H9 (cell line): Measurements from ENCODE around the gene HP. TPM values are rescaled to one million over a fixed set of nuclear protein-coding genes. Genes with fewer than 3 reads are reported as not detected.

Source experiments
- DNase-seq: peaks from one replicate; pipeline ENCODE4 v3.0.0-alpha.2; 2017
- H2AFZ ChIP-seq: one replicate; pipeline ENCODE4 v1.6.1; 2013; ENCODE audit warnings: mild to moderate bottlenecking, low read length, control low read depth, moderate library complexity
- H2AK5ac ChIP-seq: 2 replicates; pipeline ENCODE4 v1.6.1; 2013; ENCODE audit warnings: low read length, control low read depth, mixed read lengths; ENCODE audit not compliant: insufficient read length
- H2BK120ac ChIP-seq: one replicate; pipeline ENCODE4 v1.6.1; 2013; ENCODE audit warnings: low read depth, mild to moderate bottlenecking, low read length, control low read depth, inconsistent platforms; ENCODE audit not compliant: poor library complexity, severe bottlenecking
- H2BK12ac ChIP-seq: 2 replicates; pipeline ENCODE4 v1.6.1; 2013; ENCODE audit warnings: low read length, control low read depth, mixed read lengths, low read depth; ENCODE audit not compliant: insufficient read length
- H2BK15ac ChIP-seq: 2 replicates; pipeline ENCODE4 v1.6.1; 2013; ENCODE audit warnings: low read depth, low read length, control low read depth
- H2BK20ac ChIP-seq: one replicate; pipeline ENCODE4 v1.6.1; 2013; ENCODE audit warnings: low read depth, mild to moderate bottlenecking, low read length, control low read depth, inconsistent platforms; ENCODE audit not compliant: poor library complexity, severe bottlenecking
- H2BK5ac ChIP-seq: 2 replicates; pipeline ENCODE4 v1.6.1; 2013; ENCODE audit warnings: low read length, control low read depth, mixed read lengths; ENCODE audit not compliant: insufficient read length
- H3K14ac ChIP-seq: 2 replicates; pipeline ENCODE4 v1.6.1; 2013; ENCODE audit warnings: low read length, control low read depth; ENCODE audit not compliant: insufficient read depth
- H3K18ac ChIP-seq: 2 replicates; pipeline ENCODE4 v1.6.1; 2013; ENCODE audit warnings: low read depth, mild to moderate bottlenecking, mixed read lengths, low read length, control low read depth; ENCODE audit not compliant: insufficient read length
- H3K23ac ChIP-seq: 2 replicates; pipeline ENCODE4 v1.6.1; 2013; ENCODE audit warnings: low read length, control low read depth, mixed read lengths, low read depth; ENCODE audit not compliant: insufficient read length
- H3K23me2 ChIP-seq: 2 replicates; pipeline ENCODE4 v1.6.1; 2013; ENCODE audit warnings: low read depth, mild to moderate bottlenecking, mixed read lengths, low read length, control low read depth; ENCODE audit not compliant: insufficient read length, poor library complexity, severe bottlenecking
- H3K27ac ChIP-seq: 2 replicates; pipeline ENCODE4 v1.5.1; 2013; ENCODE audit warnings: low read length, control low read depth, mixed read lengths, low read depth; ENCODE audit not compliant: insufficient read length
- H3K27me3 ChIP-seq: 2 replicates; pipeline ENCODE4 v1.6.1; 2013; ENCODE audit warnings: low read length, control low read depth, inconsistent platforms; ENCODE audit not compliant: insufficient read depth
- H3K4ac ChIP-seq: 2 replicates; pipeline ENCODE4 v1.6.1; 2013; ENCODE audit warnings: low read depth, mild to moderate bottlenecking, control low read depth, inconsistent platforms, low read length, moderate library complexity
- H3K4me1 ChIP-seq: 2 replicates; pipeline ENCODE4 v1.6.1; 2013; ENCODE audit warnings: low read length, control low read depth, inconsistent platforms; ENCODE audit not compliant: insufficient read depth
- H3K4me2 ChIP-seq: 2 replicates; pipeline ENCODE4 v1.6.1; 2013; ENCODE audit warnings: low read length, control low read depth, mixed read lengths; ENCODE audit not compliant: insufficient read length, insufficient read depth
- H3K56ac ChIP-seq: 2 replicates; pipeline ENCODE4 v1.6.1; 2013; ENCODE audit warnings: low read depth, mild to moderate bottlenecking, mixed read lengths, low read length, control low read depth; ENCODE audit not compliant: insufficient read length
- H3K79me1 ChIP-seq: 2 replicates; pipeline ENCODE4 v1.6.1; 2013; ENCODE audit warnings: low read depth, mild to moderate bottlenecking, moderate library complexity, low read length, control low read depth, inconsistent platforms; ENCODE audit not compliant: insufficient read depth, poor library complexity, severe bottlenecking
- H3K79me2 ChIP-seq: 2 replicates; pipeline ENCODE4 v1.6.1; 2013; ENCODE audit warnings: low read length, control low read depth, inconsistent platforms; ENCODE audit not compliant: insufficient read depth
- H3K9ac ChIP-seq: 2 replicates; pipeline ENCODE4 v1.6.1; 2013; ENCODE audit warnings: low read length, control low read depth, mixed read lengths; ENCODE audit not compliant: insufficient read length; ENCODE audit errors: extremely low read depth
- H3K9me3 ChIP-seq: one replicate; pipeline ENCODE4 v1.6.1; 2013; ENCODE audit warnings: low read depth, low read length, inconsistent platforms; ENCODE audit not compliant: control insufficient read depth
- H3T11ph ChIP-seq: one replicate; pipeline ENCODE4 v1.6.1; 2013; ENCODE audit warnings: mild to moderate bottlenecking, low read length, control low read depth, inconsistent platforms
- H4K20me1 ChIP-seq: one replicate; pipeline ENCODE4 v1.6.1; 2013; ENCODE audit not compliant: control insufficient read depth, insufficient read length, insufficient read depth
- H4K5ac ChIP-seq: 2 replicates; pipeline ENCODE4 v1.6.1; 2013; ENCODE audit warnings: low read depth, mild to moderate bottlenecking, mixed read lengths, low read length, control low read depth; ENCODE audit not compliant: insufficient read length
- H4K8ac ChIP-seq: replicated peaks from 2 replicates; pipeline ENCODE4 v1.6.1; 2013; ENCODE audit warnings: low read length, control low read depth, mixed read lengths, low read depth; ENCODE audit not compliant: insufficient read length
- H4K91ac ChIP-seq: 2 replicates; pipeline ENCODE4 v1.6.1; 2013; ENCODE audit warnings: low read depth, mild to moderate bottlenecking, moderate library complexity, mixed read lengths, low read length, control low read depth; ENCODE audit not compliant: insufficient read length
- H3K27ac Mint-ChIP-seq, 3 experiments: 2 replicates in 2 of 3; 3 replicates in 1 of 3; pipeline ENCODE4 v1.8.0; 2020 to 2021; ENCODE audit warnings: mixed read lengths in 3 of 3, mild to moderate bottlenecking in 1 of 3, moderate library complexity in 1 of 3
- H3K27me3 Mint-ChIP-seq: 2 replicates; pipeline ENCODE4 v1.8.0; 2021; ENCODE audit warnings: low read depth, mild to moderate bottlenecking, moderate library complexity, mixed read lengths
- H3K36me3 Mint-ChIP-seq, 3 experiments: 2 replicates in 2 of 3; 3 replicates in 1 of 3; pipeline ENCODE4 v1.8.0; 2020 to 2021; ENCODE audit warnings: low read depth in 3 of 3, mixed read lengths in 3 of 3; ENCODE audit not compliant: insufficient read depth in 1 of 3
- H3K4me1 Mint-ChIP-seq, 2 experiments: 2 replicates each; pipeline ENCODE4 v1.8.0; 2020; ENCODE audit warnings: mixed read lengths in 2 of 2
- H3K4me3 Mint-ChIP-seq, 2 experiments: 2 replicates in 1 of 2; 3 replicates in 1 of 2; pipeline ENCODE4 v1.8.0; 2020 to 2021; ENCODE audit warnings: mild to moderate bottlenecking in 2 of 2, mixed read lengths in 2 of 2, moderate library complexity in 1 of 2
- H3K9me3 Mint-ChIP-seq, 2 experiments: 2 replicates in 1 of 2; 3 replicates in 1 of 2; pipeline ENCODE4 v1.8.0; 2020; ENCODE audit warnings: mild to moderate bottlenecking in 2 of 2, mixed read lengths in 2 of 2, moderate library complexity in 1 of 2
- CTCF ChIP-seq: fragments of 200-600 bp; sonication (generic); conservative IDR thresholded peaks from 3 replicates; pipeline ENCODE4 v1.8.0; 2021; ENCODE audit warnings: antibody characterized with exemption, mild to moderate bottlenecking
- WGBS: extraction: QIAGEN DNeasy Blood & Tissue Kit; methylation state at CpG from one replicate; pipeline ENCODE4 v1.1.7; 2013; ENCODE audit warnings: missing lambda C conversion rate, low lambda C conversion rate, mixed read lengths; ENCODE audit not compliant: insufficient read length; ENCODE audit errors: extremely low coverage; 5-methylcytosine and 5-hydroxymethylcytosine counted together
- total RNA-seq: library from RNA; stranded (reverse); gene quantifications from 2 replicates; pipeline ENCODE4 v1.2.1, GENCODE V29; 2021

Gene HP
- total RNA-seq, 1 experiment from 2014 or later = not detected

DNA sequence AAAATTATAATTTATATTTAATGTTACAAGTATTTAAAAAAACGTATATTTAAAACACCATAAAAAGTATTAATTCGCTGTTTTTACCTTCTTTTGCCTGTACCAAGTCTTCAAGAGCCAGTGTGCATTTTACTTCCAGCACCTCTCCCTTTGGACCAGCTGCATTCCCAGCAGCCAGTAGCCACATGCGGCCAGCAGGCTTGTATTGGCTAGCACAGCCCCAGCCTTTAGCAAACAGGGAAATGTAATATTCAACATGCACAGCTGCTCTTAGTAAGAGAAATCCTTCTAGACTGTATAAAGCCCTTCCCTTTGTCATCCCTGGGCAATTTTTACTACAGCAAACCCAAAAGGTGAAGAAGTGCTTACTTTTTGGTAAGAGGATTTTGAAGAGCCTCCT lies 39.2 kb upstream of the HP start:
- no CpG with 5 or more reads among the region's 3 CpGs for WGBS
- Mint-ChIP-seq H3K9me3 (no peaks in the 10 kb centered on the region; a peak in 1 of 5 replicates), H3K36me3 (peaks cover 15 to 50% (median 46%) of the 10 kb centered on the region in 3 experiments; a peak in 6 of 7 replicates), H3K4me3 (no peak overlapping the region), H3K27ac (no peak overlapping the region), H3K27me3 (no peaks in the 10 kb centered on the region), H3K4me1 (peaks cover 6% of the 10 kb centered on the region in 2 experiments; a peak in 3 of 4 replicates)
- no peak overlapping the region for H2BK5ac ChIP-seq
- no peak overlapping the region for H2BK12ac ChIP-seq
- DNase-seq = no peak
- no peak overlapping the region for H3K27ac ChIP-seq
- H2BK20ac ChIP-seq = no peak overlapping the region
- H3K27me3 ChIP-seq = no peaks in the 10 kb centered on the region
- no peaks in the 10 kb centered on the region for H3K79me2 ChIP-seq
- no peaks in the 10 kb centered on the region for H4K20me1 ChIP-seq
- no peak overlapping the region for H3K4ac ChIP-seq
- H2AK5ac ChIP-seq = no peak overlapping the region
- no peak overlapping the region for H3K4me2 ChIP-seq
- no peak overlapping the region for H3K9ac ChIP-seq
- no peak overlapping the region for H3K23ac ChIP-seq
- H3K9me3 ChIP-seq = no peaks in the 10 kb centered on the region
- no peak overlapping the region for H3K56ac ChIP-seq
- no peaks in the 10 kb centered on the region for H3K79me1 ChIP-seq
- H4K8ac ChIP-seq = no peak overlapping the region
- H3K4me1 ChIP-seq = no peaks in the 10 kb centered on the region
- H2BK15ac ChIP-seq = no peak overlapping the region
- H3K18ac ChIP-seq = no peak overlapping the region
- no peak for TF ChIP-seq CTCF
- H4K91ac ChIP-seq = no peak overlapping the region
- H3T11ph ChIP-seq = no peak overlapping the region
- no peak overlapping the region for H2BK120ac ChIP-seq
- no peak overlapping the region for H3K14ac ChIP-seq
- no peaks in the 10 kb centered on the region for H3K23me2 ChIP-seq
- H4K5ac ChIP-seq = no peak overlapping the region
- H2AFZ ChIP-seq = no peak overlapping the region
